Esophagus squamous epithelium (tissue), 4 donors: ENCODE data around the gene FAS.

Experiments
- CTCF ChIP-seq, 6 experiments: fragments of 450-650 bp in 4 of 6; fragments of 200-600 bp in 2 of 6; sonication (generic) in 2 of 6; IDR thresholded peaks; one replicate each; pipeline ENCODE4 v1.5.1; 2016 to 2019; ENCODE audit warnings: antibody characterized with exemption in 6 of 6, mild to moderate bottlenecking in 4 of 6, moderate library complexity in 4 of 6
- POLR2A ChIP-seq, 4 donors: fragments of 450-650 bp; IDR thresholded peaks; one replicate each; pipeline ENCODE4 v1.6.1; 2017; ENCODE audit warnings: antibody characterized with exemption in 4 of 4, mild to moderate bottlenecking in 4 of 4, moderate library complexity in 3 of 4

DNA sequence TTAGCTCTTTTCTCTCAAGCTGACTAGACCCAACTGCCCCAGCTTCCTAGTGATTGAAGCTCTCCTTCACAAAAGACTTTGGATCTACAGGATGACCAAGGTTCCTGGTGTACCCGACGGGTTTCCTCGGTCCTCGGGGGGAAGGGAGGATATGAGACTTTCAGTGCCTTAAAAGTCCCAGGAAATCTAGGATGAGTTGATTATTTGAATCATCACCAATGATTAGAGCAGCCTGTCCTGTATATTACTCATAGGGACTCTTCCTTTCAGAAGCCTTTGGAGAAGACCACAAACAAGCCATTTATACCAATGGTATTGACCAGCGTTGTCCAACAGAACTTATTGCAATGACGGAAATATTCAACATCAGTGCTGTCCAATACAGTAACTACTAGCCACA, 31.9 kb upstream of the FAS start:
- no peak for TF ChIP-seq CTCF (IDR thresholded peaks at IDR 0.05)
- no peak for TF ChIP-seq POLR2A (IDR thresholded peaks at IDR 0.05)
